Fibroblast of lung (primary cell): ENCODE results near the gene PABPN1L. TPM values are rescaled to one million over a fixed set of nuclear protein-coding genes. Genes with fewer than 3 reads are reported as not detected.

Source experiments
- DNase-seq, 2 donors: peaks; one replicate each; pipeline versions ENCODE4 v3.0.0 to v3.0.0-alpha.2; 2010; ENCODE audit warnings: low read depth in 2 of 2
- H2AFZ ChIP-seq: 2 replicates; pipeline ENCODE4 v1.5.1; 2012; ENCODE audit warnings: low read length, control low read depth, inconsistent platforms
- H3K27ac ChIP-seq: 2 replicates; pipeline ENCODE4 v1.5.1; 2011; ENCODE audit warnings: low read length, control low read depth; ENCODE audit not compliant: insufficient read depth
- H3K27me3 ChIP-seq: 2 replicates; pipeline ENCODE4 v1.5.1; 2011; ENCODE audit warnings: mild to moderate bottlenecking, low read length; ENCODE audit not compliant: control insufficient read depth, insufficient read depth
- H3K36me3 ChIP-seq: 2 replicates; pipeline ENCODE4 v1.5.1; 2011; ENCODE audit warnings: low read length; ENCODE audit not compliant: control insufficient read depth, insufficient read depth
- H3K4me1 ChIP-seq: 2 replicates; pipeline ENCODE4 v1.5.1; 2011; ENCODE audit warnings: low read length; ENCODE audit not compliant: control insufficient read depth, insufficient read depth; ENCODE audit errors: extremely low read depth
- H3K4me2 ChIP-seq: 2 replicates; pipeline ENCODE4 v1.5.1; 2011; ENCODE audit warnings: low read length, control low read depth; ENCODE audit not compliant: insufficient read depth; ENCODE audit errors: extremely low read depth
- H3K4me3 ChIP-seq, 4 experiments: fragments of 200-600 bp in 1 of 4; sonication (generic) in 1 of 4; replicated peaks in 1 of 4; 2 replicates each; pipeline ENCODE4 v1.5.1; 2011 to 2016; ENCODE audit warnings: low read length in 4 of 4, low read depth in 3 of 4, mild to moderate bottlenecking in 3 of 4, control low read depth in 2 of 4, inconsistent platforms in 1 of 4, mixed read lengths in 1 of 4; ENCODE audit not compliant: insufficient read depth in 1 of 4; ENCODE audit errors: control extremely low read depth in 1 of 4
- H3K79me2 ChIP-seq: 2 replicates; pipeline ENCODE4 v1.5.1; 2012; ENCODE audit warnings: mild to moderate bottlenecking, low read length, inconsistent platforms; ENCODE audit not compliant: control insufficient read depth, insufficient read depth
- H3K9ac ChIP-seq: 2 replicates; pipeline ENCODE4 v1.5.1; 2011; ENCODE audit warnings: mild to moderate bottlenecking, low read length, control low read depth; ENCODE audit not compliant: insufficient read depth
- H3K9me3 ChIP-seq: 2 replicates; pipeline ENCODE4 v1.5.1; 2012; ENCODE audit warnings: low read depth, low read length; ENCODE audit not compliant: control insufficient read depth, insufficient read depth
- H4K20me1 ChIP-seq: 2 replicates; pipeline ENCODE4 v1.5.1; 2011; ENCODE audit warnings: low read length; ENCODE audit not compliant: control insufficient read depth, insufficient read depth; ENCODE audit errors: extremely low read depth
- EZH2 ChIP-seq: IDR thresholded peaks from 2 replicates; pipeline ENCODE4 v1.5.1; 2012; ENCODE audit warnings: low read length, control low read depth, mild to moderate bottlenecking; ENCODE audit errors: missing control alignments
- polyA plus RNA-seq, 2 donors: library from polyadenylated mRNA; depleted of rRNA in 1 of 2; stranded (reverse) in 1 of 2; unstranded in 1 of 2; fragments of >200 nt; gene quantifications; 2 replicates each; pipeline ENCODE4 v1.2.1, GENCODE V29; 2011 to 2012; ENCODE audit warnings: missing spikeins in 1 of 2
- total RNA-seq: library from RNA; depleted of rRNA; stranded (reverse); fragments of >200 nt; gene quantifications from 2 replicates; pipeline ENCODE4 v1.2.1, GENCODE V29; 2014
- TF ChIP-seq, protein P1 (sequence below), 2 donors: IDR thresholded peaks in 1 of 2; conservative IDR thresholded peaks in 1 of 2; 1 replicate in 1 of 2; 2 replicates in 1 of 2; pipeline ENCODE4 v1.5.1; 2011 to 2012; ENCODE audit warnings: low read length in 2 of 2, control low read depth in 1 of 2, inconsistent platforms in 1 of 2, low read depth in 1 of 2, mild to moderate bottlenecking in 1 of 2

PABPN1L gene
- total and polyA plus RNA-seq, 2 donors (not counting 1 experiment from before 2014, with no cell fraction given): not detected

DNA sequence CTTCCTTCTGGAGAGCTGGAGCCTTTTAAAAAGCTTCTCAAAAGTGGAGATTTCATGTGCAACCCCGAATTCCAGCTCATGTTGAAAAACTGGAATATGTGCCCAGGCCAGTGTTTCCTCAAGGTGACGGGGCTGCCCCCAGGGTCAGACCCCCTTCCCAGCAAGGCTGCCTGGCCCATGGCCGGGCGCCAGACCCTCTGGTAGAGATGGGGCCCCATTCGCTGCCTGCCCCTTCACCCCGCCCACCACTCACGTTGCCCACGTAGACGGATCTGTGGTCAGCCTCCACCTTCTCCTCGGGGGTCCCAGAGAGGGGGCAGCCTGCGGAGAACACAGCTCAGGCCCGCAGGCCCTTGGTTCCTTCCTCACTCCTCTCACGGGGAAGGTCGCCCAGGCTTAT is 1.1 kb downstream of the PABPN1L start:
- no peaks in the 10 kb centered on the region for H3K4me1 ChIP-seq

DNA sequence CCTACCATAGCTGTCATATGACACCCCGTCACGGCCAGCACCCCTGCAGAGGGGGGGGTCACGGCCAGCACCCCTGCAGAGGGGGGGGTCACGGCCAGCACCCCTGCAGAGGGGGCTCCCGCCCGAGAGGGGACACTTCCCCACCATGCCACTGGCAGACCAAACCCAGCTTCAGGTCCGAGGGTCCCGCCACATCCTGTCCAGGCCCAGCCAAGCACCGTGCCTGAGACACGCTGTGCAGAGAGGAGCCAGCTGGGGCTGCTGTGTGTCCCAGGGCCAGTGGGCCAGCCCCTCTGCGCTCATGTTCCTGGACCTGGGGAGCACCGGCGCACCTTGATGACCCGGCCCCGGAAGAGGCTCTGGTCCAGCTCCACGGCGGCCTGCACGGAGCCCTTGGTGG is 1.9 kb downstream of the PABPN1L start:
- no peak overlapping the region for H3K27ac ChIP-seq
- no peak overlapping the region for H3K4me2 ChIP-seq
- no peak for TF ChIP-seq EZH2
- TF ChIP-seq, protein P1, sequence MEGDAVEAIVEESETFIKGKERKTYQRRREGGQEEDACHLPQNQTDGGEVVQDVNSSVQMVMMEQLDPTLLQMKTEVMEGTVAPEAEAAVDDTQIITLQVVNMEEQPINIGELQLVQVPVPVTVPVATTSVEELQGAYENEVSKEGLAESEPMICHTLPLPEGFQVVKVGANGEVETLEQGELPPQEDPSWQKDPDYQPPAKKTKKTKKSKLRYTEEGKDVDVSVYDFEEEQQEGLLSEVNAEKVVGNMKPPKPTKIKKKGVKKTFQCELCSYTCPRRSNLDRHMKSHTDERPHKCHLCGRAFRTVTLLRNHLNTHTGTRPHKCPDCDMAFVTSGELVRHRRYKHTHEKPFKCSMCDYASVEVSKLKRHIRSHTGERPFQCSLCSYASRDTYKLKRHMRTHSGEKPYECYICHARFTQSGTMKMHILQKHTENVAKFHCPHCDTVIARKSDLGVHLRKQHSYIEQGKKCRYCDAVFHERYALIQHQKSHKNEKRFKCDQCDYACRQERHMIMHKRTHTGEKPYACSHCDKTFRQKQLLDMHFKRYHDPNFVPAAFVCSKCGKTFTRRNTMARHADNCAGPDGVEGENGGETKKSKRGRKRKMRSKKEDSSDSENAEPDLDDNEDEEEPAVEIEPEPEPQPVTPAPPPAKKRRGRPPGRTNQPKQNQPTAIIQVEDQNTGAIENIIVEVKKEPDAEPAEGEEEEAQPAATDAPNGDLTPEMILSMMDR (conservative IDR thresholded peaks at IDR 0.05 in 1 of 2, IDR thresholded peaks at IDR 0.05 in 1 of 2; ENCODE audit: low read depth in 1 of 2, low read length in 2 of 2): no peak
- H3K9me3 ChIP-seq: no peaks in the 10 kb centered on the region
- peaks cover 6% of the 10 kb centered on the region for H3K27me3 ChIP-seq
- no peaks in the 10 kb centered on the region for H3K79me2 ChIP-seq
- no peak overlapping the region for H3K9ac ChIP-seq
- peaks cover 7% of the 10 kb centered on the region for H3K36me3 ChIP-seq
- H2AFZ ChIP-seq: no peak overlapping the region
- H3K4me1 ChIP-seq: no peaks in the 10 kb centered on the region
- H3K4me3 ChIP-seq: no peak overlapping the region
- DNase-seq: no peak
- no peaks in the 10 kb centered on the region for H4K20me1 ChIP-seq

More for the DNA sequence above, 1.1 kb downstream of the PABPN1L start:
- Histone ChIP-seq H3K27ac (no peak overlapping the region), H4K20me1 (no peaks in the 10 kb centered on the region), H3K9ac (no peak overlapping the region), H3K79me2 (no peaks in the 10 kb centered on the region), H3K27me3 (peaks cover 6% of the 10 kb centered on the region), H3K36me3 (peaks cover 4% of the 10 kb centered on the region), H3K4me2 (no peak overlapping the region), H3K4me3 (no peak overlapping the region), H3K9me3 (no peaks in the 10 kb centered on the region), H2AFZ (no peak overlapping the region)
- no peak for DNase-seq
- TF ChIP-seq EZH2: no peak
- TF ChIP-seq, protein P1 (conservative IDR thresholded peaks at IDR 0.05 in 1 of 2, IDR thresholded peaks at IDR 0.05 in 1 of 2; ENCODE audit: low read depth in 1 of 2, low read length in 2 of 2): no peak

DNA sequence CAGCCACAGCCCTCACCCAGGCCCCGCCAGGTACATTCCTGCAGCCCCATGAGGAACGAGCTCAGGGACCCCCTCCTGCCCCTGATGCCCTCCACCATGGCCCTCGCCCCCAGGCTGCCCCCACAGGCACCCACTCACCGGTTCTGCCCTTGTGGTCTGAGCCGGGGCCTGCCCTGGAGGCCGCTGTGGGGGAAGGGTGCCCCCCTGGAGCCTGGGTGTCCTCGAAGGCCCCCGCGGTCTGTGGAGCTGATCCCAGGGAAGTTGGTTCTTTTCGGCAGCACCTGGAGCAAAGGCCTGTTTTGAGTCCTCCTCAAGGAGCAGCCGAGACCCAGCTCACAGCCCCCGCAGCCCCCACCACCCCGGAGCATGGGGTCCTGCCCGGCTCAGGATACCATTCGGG is 2.4 kb downstream of the PABPN1L start:
- Histone ChIP-seq H3K9ac (no peak overlapping the region), H3K4me2 (no peak overlapping the region), H3K36me3 (peaks cover 7% of the 10 kb centered on the region), H4K20me1 (no peaks in the 10 kb centered on the region), H3K27ac (no peak overlapping the region), H3K4me1 (no peaks in the 10 kb centered on the region), H3K4me3 (no peak overlapping the region), H2AFZ (no peak overlapping the region), H3K27me3 (peaks cover 5% of the 10 kb centered on the region), H3K79me2 (no peaks in the 10 kb centered on the region), H3K9me3 (no peaks in the 10 kb centered on the region)
- TF ChIP-seq, protein P1 (conservative IDR thresholded peaks at IDR 0.05 in 1 of 2, IDR thresholded peaks at IDR 0.05 in 1 of 2; ENCODE audit: low read depth in 1 of 2, low read length in 2 of 2): no peak
- TF ChIP-seq EZH2: no peak
- DNase-seq: no peak
